Transverse colon (tissue), 3 donors: Measurements from ENCODE around the gene CNTNAP2.

ENCODE experiments used
- CTCF ChIP-seq, 5 experiments: fragments of 200-600 bp in 3 of 5; fragments of 450-650 bp in 2 of 5; sonication (generic) in 3 of 5; IDR thresholded peaks; 1 replicate in 2 of 5; 2 replicates in 3 of 5; pipeline ENCODE4 v1.5.1; 2016 to 2017; ENCODE audit warnings: antibody characterized with exemption in 5 of 5, inconsistent platforms in 3 of 5, mild to moderate bottlenecking in 2 of 5, moderate library complexity in 1 of 5
- EP300 ChIP-seq: sonication (generic); formaldehyde crosslinking; IDR thresholded peaks from one replicate; pipeline ENCODE4 v1.6.1; 2017; ENCODE audit warnings: antibody characterized with exemption, low read depth

DNA sequence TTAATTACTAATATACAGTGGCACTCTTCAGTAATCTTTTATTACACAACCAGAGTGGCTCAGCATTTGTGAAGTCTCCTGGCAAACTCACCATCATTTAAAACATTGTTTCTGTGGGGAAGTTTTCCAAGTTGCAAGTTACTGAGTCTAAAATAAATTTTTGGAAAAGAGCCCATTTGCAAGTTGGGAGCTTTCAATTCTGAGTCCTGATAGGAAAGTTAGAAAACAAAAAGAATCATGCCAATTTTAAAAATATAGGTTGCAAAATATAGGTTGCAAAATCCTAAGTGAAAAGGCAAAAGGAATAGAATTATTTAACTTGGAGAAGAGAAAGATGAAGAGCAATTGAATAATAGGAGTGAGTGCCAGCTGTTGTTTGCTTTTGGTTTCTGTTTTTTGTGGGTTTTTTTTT is 2095.1 kb downstream of the CNTNAP2 start:
- TF ChIP-seq CTCF (IDR thresholded peaks at IDR 0.05), result no peak
- no peak for TF ChIP-seq EP300
